Thyroid gland (tissue), 4 donors: ENCODE measurements around the gene RTN1.

Source experiments
- CTCF ChIP-seq, 6 experiments: fragments of 200-600 bp in 3 of 6; fragments of 450-650 bp in 3 of 6; sonication (generic) in 3 of 6; IDR thresholded peaks; one replicate each; pipeline ENCODE4 v1.5.1; 2016 to 2019; ENCODE audit warnings: antibody characterized with exemption in 6 of 6, mild to moderate bottlenecking in 2 of 6, inconsistent platforms in 1 of 6, moderate library complexity in 1 of 6
- POLR2A ChIP-seq, 2 donors: fragments of 450-650 bp; IDR thresholded peaks; one replicate each; pipeline ENCODE4 v1.6.1; 2017; ENCODE audit warnings: antibody characterized with exemption in 2 of 2, mild to moderate bottlenecking in 2 of 2, moderate library complexity in 1 of 2

- TF ChIP-seq CTCF (IDR thresholded peaks at IDR 0.05) (no peak), POLR2A (IDR thresholded peaks at IDR 0.05) (no peak)
Measured at GRCh38 chr14:59849411-59850130, 21.0 kb downstream of the RTN1 start.
